Esophagus (tissue), 2 donors: ENCODE measurements around the gene PPP1R13B. TPM values are rescaled to one million over a fixed set of nuclear protein-coding genes. Genes with fewer than 3 reads are reported as not detected.
A peak's percentile ranks its signal among the peaks of the same experiment; 100 is the strongest.

ENCODE experiments used
- H3K27ac ChIP-seq, 2 donors: one replicate each; pipeline ENCODE4 v1.5.1; 2013; ENCODE audit warnings: low read depth in 2 of 2, mild to moderate bottlenecking in 2 of 2, inconsistent platforms in 1 of 2, low read length in 1 of 2, moderate library complexity in 1 of 2
- H3K27me3 ChIP-seq, 2 donors: one replicate each; pipeline ENCODE4 v1.6.1; 2013; ENCODE audit warnings: low read length in 2 of 2, control low read depth in 1 of 2, mild to moderate bottlenecking in 1 of 2; ENCODE audit not compliant: insufficient read depth in 2 of 2, control insufficient read depth in 1 of 2
- H3K36me3 ChIP-seq, 2 donors: one replicate each; pipeline ENCODE4 v1.6.1; 2013; ENCODE audit warnings: low read length in 1 of 2; ENCODE audit not compliant: control insufficient read depth in 2 of 2, insufficient read depth in 2 of 2
- H3K4me1 ChIP-seq, 2 donors: one replicate each; pipeline ENCODE4 v1.6.1; 2013; ENCODE audit warnings: low read length in 1 of 2; ENCODE audit not compliant: control insufficient read depth in 2 of 2, insufficient read depth in 2 of 2
- H3K4me3 ChIP-seq, 2 donors: one replicate each; pipeline ENCODE4 v1.5.1; 2013; ENCODE audit warnings: low read length in 2 of 2, mild to moderate bottlenecking in 2 of 2, low read depth in 1 of 2, moderate library complexity in 1 of 2
- H3K9me3 ChIP-seq, 2 donors: one replicate each; pipeline ENCODE4 v1.6.1; 2013; ENCODE audit warnings: mild to moderate bottlenecking in 2 of 2, low read depth in 1 of 2, low read length in 1 of 2, moderate library complexity in 1 of 2; ENCODE audit not compliant: control insufficient read depth in 2 of 2, insufficient read depth in 1 of 2
- WGBS, 2 donors: extraction: QIAGEN DNeasy Blood & Tissue Kit; methylation state at CpG; one replicate each; pipeline ENCODE4 v1.1.7; 2013; 5-methylcytosine and 5-hydroxymethylcytosine counted together
- polyA plus RNA-seq, 2 donors: library from polyadenylated mRNA; stranded (reverse); fragments of 200-250 nt; gene quantifications; one replicate each; pipeline ENCODE4 v1.2.3, GENCODE V29; 2013
- donor health status: healthy with polysubstance abuse.
- donor health status: Bipolar disorder and iron deficiency.

PPP1R13B gene
- polyA plus RNA-seq, 2 donors, result 16.4 to 28.4 TPM

- Histone ChIP-seq H3K4me3 (no peak overlapping the region), H3K4me1 (no peaks in the 10 kb centered on the region), H3K27ac (no peak overlapping the region), H3K27me3 (no peaks in the 10 kb centered on the region), H3K9me3 (no peaks in the 10 kb centered on the region), H3K36me3 (no peaks in the 10 kb centered on the region)
- 81 to 83% methylated on average over 14 of the region's 14 CpGs for WGBS, 2 donors
Measured at GRCh38 chr14:103861413-103862392, 14.3 kb upstream of the PPP1R13B start.

- WGBS, 2 donors, result 77 to 78% methylated on average over 17 to 18 of the region's 18 CpGs
- Histone ChIP-seq H3K4me3 (no peak overlapping the region), H3K9me3 (no peaks in the 10 kb centered on the region), H3K27ac (no peak overlapping the region), H3K27me3 (no peaks in the 10 kb centered on the region), H3K4me1 (peaks cover 0 to 14% of the 10 kb centered on the region in 2 donors), H3K36me3 (no peaks in the 10 kb centered on the region)
Measured at GRCh38 chr14:103859416-103860202, 12.2 kb upstream of the PPP1R13B start.

- Histone ChIP-seq H3K27me3 (no peaks in the 10 kb centered on the region), H3K4me1 (peaks cover 0 to 14% of the 10 kb centered on the region in 2 donors), H3K36me3 (no peaks in the 10 kb centered on the region), H3K4me3 (no peak overlapping the region), H3K9me3 (no peaks in the 10 kb centered on the region), H3K27ac (no peak overlapping the region)
- WGBS, 2 donors, result 70 to 77% methylated on average over 13 of the region's 13 CpGs
Measured at GRCh38 chr14:103858063-103858781, 10.8 kb upstream of the PPP1R13B start.

GRCh38 chr14:103857256-103857655 lies 9.9 kb upstream of the PPP1R13B start:
- 88 to 92% methylated on average over 5 to 6 of the region's 6 CpGs for WGBS, 2 donors
- peaks cover 0 to 14% of the 10 kb centered on the region in 2 donors for H3K4me1 ChIP-seq

GRCh38 chr14:103856607-103857006 lies 9.2 kb upstream of the PPP1R13B start:
- 63 to 65% methylated on average over 7 of the region's 7 CpGs for WGBS, 2 donors
- no peaks in the 10 kb centered on the region for H3K36me3 ChIP-seq
- no peaks in the 10 kb centered on the region for H3K9me3 ChIP-seq
- H3K4me1 ChIP-seq, result peaks cover 0 to 14% of the 10 kb centered on the region in 2 donors
- no peak overlapping the region for H3K27ac ChIP-seq
- H3K27me3 ChIP-seq, result no peaks in the 10 kb centered on the region
- no peak overlapping the region for H3K4me3 ChIP-seq

More at GRCh38 chr14:103857256-103857655, 9.9 kb upstream of the PPP1R13B start:
- Histone ChIP-seq H3K27ac (no peak overlapping the region), H3K4me3 (no peak overlapping the region), H3K27me3 (no peaks in the 10 kb centered on the region), H3K36me3 (no peaks in the 10 kb centered on the region), H3K9me3 (no peaks in the 10 kb centered on the region)

GRCh38 chr14:103856105-103856504 lies 8.7 kb upstream of the PPP1R13B start:
- Histone ChIP-seq H3K4me1 (peaks cover 0 to 14% of the 10 kb centered on the region in 2 donors), H3K4me3 (no peak overlapping the region), H3K36me3 (no peaks in the 10 kb centered on the region), H3K9me3 (no peaks in the 10 kb centered on the region), H3K27me3 (no peaks in the 10 kb centered on the region), H3K27ac (peak overlapping the region; percentile 55 to 75)
- WGBS, 2 donors, result 71 to 78% methylated on average over 8 of the region's 8 CpGs

GRCh38 chr14:103855734-103856095 lies 8.3 kb upstream of the PPP1R13B start:
- Histone ChIP-seq H3K27ac (peak overlapping the region; percentile 55 to 75), H3K4me1 (peaks cover 0 to 14% of the 10 kb centered on the region in 2 donors), H3K36me3 (no peaks in the 10 kb centered on the region), H3K27me3 (no peaks in the 10 kb centered on the region), H3K9me3 (no peaks in the 10 kb centered on the region), H3K4me3 (no peak overlapping the region)
- WGBS, 2 donors, result 43 to 52% methylated on average over 6 of the region's 6 CpGs

- Histone ChIP-seq H3K9me3 (no peaks in the 10 kb centered on the region), H3K4me1 (peaks cover 0 to 14% of the 10 kb centered on the region in 2 donors), H3K36me3 (no peaks in the 10 kb centered on the region), H3K27ac (peak overlapping the region; percentile 55 to 75), H3K27me3 (no peaks in the 10 kb centered on the region), H3K4me3 (no peak overlapping the region)
- WGBS, 2 donors, result 28 to 35% methylated on average over 18 of the region's 18 CpGs
Measured at GRCh38 chr14:103854822-103855733, 7.7 kb upstream of the PPP1R13B start.
